Epidermal melanocyte (primary cell): Measurements from ENCODE around the gene UBE2I.

ENCODE experiments used
- DNase-seq: peaks from one replicate; pipeline ENCODE4 v3.0.0; 2011; ENCODE audit warnings: low spot score; ENCODE audit not compliant: insufficient read length

The UBE2I gene

DNA sequence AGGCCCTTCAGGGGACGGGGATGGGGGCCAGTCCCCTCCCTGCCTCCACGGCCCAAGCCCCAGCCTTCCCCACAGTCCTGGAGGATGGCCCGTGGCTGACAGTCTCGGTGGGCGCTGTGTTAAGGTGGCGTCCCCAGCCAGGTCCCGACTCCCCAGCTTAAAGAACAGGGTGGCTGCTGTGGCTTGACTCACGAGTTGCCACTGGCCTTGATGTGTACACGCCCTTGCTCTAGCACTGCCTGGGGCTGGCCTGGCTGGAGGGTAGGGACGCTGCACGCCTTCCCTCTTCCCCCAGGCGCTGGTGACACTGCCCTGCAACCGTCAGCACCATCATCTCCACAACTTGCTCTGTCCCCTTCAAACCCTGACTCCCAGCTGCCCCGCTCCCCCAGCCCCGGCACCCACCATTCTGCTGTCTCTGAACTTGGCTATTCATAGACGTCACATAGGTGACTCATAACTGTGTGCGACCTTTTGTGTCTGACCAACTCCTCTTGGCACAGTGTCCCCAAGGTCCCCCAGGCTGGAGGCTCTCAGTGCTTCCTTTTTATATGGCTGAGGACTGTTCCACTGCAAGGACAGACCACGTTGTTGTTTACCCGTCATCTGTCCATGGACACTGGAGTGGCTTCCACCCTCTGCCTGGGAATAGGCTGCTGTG lies 48.6 kb downstream of the UBE2I start:
- no peak for DNase-seq

DNA sequence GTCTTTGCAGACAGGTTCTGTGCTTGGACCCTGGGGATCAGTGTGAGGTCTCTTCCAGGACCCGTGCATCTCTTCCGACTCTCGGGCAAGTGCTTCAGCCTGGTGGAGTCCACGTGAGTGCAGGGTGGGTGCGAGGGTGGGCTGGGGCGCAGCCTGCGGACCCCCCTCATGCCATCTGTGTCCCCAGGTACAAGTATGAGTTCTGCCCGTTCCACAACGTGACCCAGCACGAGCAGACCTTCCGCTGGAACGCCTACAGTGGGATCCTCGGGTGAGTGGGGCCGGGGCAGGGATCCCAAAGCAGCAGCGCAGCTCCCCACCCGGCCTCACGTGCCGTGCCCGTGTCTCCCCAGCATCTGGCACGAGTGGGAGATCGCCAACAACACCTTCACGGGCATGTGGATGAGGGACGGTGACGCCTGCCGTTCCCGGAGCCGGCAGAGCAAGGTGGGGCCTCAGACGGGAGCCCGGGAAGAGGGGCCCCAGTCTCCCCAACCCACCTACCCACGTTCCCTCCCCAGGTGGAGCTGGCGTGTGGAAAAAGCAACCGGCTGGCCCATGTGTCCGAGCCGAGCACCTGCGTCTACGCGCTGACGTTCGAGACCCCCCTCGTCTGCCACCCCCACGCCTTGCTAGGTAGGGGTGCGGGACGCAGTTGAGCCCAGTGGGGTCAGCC lies 52.4 kb downstream of the UBE2I start:
- DNase-seq: no peak

DNA sequence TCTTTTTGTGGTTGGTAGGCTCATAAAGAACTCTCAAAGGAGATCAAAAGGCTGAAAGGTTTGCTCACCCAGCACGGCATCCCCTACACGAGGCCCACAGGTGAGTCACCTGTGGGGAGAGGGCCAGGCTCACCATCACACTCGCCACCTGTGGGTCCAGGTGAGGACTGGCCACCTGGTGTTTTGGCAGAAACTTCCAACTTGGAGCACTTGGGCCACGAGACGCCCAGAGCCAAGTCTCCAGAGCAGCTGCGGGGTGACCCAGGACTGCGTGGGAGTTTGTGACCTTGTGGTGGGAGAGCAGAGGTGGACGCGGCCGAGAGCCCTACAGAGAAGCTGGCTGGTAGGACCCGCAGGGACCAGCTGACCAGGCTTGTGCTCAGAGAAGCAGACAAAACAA lies 53.4 kb downstream of the UBE2I start:
- no peak for DNase-seq

DNA sequence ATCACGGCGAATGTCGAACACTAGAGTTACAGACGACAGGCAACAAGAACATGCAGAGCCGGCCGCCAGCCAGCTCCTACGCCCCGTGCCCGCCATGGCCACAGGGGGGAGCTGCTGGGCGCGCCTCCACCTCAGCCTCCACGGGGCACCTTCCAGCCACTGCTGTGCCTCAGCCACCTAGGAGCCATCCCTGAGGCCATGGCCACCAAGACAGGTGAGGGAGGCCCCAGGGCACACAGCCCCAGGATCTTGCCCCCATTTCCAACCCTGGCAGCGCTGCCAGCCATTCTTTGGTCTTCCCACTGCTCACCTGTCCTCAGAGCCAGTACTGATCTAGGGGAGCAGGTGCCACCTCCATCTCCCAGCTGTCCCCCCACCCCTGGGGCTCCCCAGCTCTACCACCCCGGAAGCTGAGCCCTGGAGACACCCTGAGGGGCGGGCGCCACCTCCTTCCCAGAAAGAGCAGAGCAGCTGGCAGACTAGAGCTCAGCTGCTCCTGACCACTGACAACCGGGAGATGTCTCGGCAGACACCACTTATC lies 54.1 kb downstream of the UBE2I start:
- DNase-seq: peak; percentile 66

DNA sequence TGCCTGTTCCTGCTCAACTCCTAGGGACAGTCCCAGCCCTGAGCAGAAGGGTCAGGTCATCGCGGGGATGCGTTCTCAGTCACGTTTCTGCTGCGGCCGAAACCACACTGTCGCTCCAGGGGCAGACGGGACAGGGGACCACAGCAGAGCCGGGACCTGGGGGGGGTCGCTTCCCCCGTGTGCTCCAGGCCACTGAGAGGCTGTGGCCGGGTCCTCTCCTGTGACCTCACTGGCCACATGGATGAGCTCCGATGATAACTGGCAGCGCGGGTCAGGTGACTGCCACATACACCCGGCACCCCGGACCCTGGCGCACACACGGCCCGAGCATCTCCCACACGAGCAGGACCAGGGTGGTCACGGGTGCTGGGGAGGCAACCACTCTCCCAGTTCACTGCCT lies 55.1 kb downstream of the UBE2I start:
- DNase-seq: no peak

DNA sequence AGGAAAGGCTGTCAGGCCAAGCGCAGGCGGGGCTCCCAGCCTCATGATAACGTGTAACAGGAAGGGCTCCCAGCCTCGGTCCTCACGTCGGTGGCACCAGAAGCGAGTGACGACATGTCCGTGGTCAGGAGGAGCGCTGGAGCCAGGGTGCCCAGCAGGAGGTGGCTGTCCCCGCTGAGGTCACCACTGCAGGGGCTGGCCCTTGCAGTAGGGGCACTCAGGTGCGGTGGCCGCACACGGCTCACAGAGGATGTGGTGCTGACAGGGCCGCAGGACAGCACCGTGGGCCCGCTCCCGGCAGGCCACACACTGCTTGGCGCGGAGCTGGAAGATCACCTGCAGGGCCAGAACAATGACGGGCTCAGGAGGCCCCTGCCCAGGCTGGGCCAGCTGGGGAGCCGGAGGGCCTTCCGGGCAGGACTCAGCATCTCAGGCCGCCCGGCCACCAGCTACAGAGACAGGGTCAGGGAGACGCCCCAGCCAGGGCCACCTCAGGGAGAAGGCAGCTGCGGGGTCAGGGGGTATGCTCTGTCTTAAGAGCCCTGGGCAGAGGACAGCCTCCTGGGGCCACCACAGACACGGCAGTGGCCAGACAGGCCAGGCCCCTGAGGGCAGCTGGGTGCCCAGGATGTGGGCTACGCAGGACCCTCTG lies 56.8 kb downstream of the UBE2I start:
- no peak for DNase-seq

DNA sequence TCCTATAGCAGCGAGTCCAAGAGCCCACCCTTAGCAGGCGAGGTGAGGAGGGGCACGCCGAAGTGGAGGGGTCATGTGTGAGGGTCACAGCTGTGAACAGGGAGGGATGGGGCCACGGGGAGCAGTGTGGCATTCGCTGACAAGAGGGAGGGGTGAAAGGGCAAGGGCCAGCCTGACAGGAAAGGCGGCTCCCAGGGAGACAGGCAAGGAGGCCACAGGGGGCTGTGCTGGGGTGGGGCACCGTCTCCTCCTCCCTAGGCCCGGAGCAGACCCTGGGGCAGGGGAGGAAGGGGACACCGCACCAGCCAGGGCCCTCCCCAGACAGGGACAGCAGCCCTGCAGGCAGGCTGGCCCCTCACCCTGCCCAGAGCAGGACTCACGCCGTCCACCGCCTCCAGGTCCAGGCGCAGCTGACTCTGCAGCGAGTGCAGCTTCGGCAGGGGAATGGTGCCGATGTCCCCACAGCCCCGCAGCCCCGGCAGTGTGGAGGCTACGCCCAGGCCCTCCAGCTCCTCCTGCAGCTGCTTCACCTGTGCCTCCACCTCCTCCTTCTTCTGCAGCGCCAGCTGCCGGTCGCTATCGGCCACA lies 57.4 kb downstream of the UBE2I start:
- no peak for DNase-seq

DNA sequence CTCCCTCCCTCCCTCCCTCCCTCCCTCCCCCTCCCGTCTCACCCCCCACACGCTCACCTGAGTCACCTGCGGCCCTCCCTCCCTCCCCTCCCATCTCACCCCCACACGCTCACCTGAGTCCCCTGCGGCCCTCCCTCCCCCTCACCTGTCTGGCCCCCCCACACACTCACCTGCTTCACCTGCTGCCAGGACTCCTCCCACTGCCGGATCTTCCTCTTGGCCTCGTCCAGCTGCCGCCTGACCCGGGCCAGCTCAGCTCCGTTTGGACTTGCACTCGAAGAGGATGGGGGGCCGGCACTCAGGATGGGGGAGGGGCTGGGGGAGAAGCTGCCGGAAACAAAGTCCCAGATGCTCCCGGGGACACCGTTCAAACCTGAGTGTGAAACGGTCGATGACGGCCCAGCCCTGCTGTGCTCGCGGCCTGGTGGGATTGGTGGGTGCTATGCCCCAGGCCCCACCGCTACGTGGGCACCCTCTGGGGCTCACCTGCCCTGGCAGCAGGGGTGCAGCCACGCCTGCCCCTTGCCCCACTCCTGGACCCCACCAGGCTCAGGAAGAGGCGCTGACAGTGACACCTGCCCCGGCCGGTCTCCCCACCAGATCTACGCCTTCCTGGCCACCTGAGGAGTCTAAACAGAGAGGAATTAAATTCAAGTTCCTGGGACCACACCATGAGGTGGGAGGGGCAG lies 58.2 kb downstream of the UBE2I start:
- no peak for DNase-seq

DNA sequence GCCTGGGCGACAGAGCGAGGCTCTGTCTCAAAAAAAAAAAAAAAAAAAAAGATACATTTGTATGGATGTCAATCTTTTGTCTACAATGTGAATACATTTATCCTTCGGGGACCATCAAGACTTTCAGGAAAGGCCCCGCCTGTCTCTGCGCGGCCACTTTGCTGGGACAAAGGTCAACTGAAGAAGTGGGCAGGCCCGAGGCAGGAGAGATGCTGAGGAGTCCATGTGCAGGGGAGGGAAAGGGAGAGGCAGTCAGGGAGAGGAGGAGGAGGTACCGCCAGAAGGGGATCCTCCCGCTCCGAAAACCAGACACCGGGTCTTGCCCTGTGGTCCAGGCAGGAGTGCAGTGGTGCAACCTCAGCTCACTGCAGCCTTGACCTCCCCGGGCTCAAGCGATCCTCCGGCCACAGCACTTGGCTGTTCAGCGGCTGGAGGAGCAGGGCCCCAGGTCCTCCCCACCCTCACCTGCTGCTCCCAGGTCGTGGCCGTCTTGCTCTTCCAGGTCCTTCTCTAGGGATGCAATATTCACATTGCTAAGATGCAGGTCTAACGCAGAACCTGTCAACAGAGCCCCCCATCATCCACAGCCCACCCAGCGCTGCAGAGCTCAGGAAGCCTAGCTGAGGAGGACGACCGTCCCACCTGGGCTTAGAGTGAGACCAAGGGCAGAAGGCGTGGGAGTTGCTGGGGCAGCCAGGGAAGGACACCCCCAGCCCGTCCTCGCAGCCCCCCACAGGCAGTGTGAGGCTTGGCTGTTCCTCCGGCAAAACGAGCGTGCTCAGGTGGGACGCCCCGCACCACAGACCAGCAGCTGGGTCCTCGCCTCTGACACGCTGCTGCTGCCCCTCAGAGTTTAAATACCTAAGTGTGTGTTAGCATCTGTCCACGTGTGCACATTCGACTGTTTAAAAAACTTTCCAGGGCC lies 61.9 kb downstream of the UBE2I start:
- no peak for DNase-seq

DNA sequence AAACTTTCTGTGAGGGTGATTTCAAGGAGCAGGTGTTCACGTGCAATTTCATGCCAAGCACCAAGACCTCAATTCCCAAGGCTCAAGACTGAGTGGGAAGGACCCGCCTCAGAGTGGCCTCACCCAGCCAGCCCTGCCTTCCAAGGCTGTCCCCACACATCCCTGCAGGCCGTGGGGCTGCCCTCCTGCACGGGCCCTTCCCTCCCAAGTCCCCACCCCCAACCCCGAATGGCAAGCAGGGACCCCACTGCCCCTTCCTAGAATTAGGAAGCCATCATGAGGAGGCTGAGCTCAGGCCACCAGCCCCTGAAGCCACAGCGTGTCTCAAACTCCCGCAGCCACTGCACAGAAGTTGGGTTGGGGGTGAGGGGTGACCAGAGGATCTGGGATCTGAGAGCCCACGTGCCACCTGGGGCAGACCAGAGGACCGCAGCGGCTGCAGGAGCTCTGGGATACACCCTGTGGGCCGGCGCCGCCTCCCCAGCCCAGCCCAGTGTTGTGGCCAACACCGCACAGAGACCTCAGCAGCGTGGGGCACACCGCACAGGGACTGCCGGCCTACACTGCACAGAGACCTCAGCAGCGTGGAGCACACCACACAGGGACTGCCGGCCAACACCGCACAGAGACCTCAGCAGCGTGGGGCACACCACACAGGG lies 63.0 kb downstream of the UBE2I start:
- DNase-seq: no peak

DNA sequence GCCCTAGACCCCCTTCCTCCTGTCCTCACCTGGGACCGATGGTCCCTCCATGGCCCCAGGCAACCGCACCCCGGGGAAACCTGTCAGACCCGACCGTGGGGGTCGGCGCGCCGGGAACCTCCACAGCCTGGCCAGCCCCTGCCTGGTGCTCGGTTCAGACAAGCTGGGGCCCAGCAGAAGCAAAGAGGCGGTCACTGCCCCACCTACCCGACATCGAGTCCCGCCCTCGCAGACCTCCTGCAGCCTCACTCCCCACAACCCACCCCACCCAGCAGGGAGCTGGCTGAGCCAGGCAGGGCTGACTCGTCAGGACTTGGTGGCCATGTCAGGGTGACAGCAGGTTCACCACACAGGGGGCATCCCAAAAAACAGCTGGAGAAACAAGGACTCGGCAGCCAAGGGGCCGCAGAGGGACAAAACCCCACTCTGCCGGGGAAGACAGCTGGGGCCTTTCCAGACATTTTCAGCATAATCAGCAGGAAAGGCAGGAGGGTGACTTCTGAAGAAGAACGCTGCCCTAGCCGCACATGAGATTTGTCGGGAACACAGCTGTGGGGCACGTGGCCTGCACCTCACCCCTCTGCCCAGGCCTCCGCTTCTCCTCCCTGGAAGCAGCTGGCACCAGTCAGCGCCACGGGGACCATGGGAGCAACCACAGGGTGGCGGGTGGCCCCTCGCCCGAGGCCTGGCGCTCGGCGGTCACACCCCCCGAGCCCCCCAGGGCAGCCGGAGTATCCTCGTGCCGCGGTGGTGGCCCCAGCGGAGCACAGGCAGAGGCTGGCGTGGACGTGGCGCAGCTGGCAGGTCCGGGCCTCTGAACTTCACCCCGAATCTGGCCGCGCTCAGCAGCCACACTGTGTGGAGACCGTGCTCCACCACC lies 65.2 kb downstream of the UBE2I start:
- DNase-seq: no peak

DNA sequence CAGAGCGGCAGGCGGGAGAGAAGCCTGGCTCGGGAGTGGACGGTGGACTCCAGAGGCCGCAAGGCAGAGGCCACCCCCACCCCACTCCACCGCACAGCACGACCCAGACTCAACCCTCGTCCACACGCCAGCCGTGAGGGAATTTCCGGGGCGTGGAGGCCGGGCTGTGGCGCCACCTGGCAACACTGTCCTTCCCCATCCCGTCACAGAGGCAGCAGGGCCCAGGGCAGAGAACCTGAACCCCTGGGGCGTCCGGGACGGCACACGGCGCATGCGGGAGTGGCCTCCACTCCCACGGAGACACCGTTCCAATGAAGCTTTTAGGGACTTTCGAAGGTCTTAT lies 65.8 kb downstream of the UBE2I start:
- no peak for DNase-seq

DNA sequence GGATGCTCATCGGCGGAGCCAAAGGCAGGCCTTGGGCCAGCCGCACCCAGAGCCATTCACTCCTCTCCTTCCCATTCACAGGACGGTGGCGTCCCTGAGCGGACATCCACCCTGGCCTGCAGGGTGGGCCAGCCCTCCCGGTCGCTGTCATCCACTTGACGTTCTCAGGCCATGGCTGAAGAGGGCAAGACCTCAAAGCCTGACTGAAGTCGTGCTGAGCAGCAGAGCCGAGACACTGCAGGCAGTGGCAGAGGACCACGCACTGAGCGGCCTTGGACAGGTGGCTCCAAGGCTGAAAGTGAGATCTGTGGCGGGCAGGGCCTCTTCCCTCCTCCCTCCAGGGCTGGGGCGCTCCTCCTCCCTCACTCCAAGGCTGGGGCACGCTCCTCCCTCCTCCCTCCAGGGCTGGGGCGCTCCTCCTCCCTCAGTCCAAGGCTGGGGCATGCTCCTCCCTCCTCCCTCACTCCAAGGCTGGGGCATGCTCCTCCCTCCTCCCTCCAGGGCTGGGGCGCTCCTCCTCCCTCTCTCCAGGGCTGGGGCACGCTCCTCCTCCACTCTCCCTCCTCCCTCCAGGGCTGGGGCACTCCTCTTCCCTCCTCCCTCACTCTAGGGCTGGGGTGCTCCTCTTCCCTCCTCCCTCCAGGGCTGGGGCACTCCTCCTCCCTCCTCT lies 66.4 kb downstream of the UBE2I start:
- no peak for DNase-seq
